ENCODE data around the gene CHCHD6.

DNA sequence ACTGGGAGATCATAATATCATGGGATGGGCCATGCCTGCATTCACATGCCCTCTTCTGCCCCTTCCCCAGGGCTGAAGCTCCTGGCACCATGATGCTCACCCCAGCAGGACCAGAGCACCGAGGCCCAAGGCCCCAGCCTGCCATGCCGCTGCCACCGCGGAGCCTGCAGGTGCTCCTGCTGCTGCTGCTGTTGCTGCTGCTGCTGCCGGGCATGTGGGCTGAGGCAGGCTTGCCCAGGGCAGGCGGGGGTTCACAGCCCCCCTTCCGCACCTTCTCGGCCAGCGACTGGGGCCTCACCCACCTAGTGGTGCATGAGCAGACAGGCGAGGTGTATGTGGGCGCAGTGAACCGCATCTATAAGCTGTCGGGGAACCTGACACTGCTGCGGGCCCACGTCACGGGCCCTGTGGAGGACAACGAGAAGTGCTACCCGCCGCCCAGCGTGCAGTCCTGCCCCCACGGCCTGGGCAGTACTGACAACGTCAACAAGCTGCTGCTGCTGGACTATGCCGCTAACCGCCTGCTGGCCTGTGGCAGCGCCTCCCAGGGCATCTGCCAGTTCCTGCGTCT, 284.5 kb downstream of the CHCHD6 start:
- TF ChIP-seq EZH2 (IDR thresholded peaks at IDR 0.05; ENCODE audit: insufficient read depth, poor library complexity, severe bottlenecking) (no peak), EZH2phosphoT487 (IDR thresholded peaks at IDR 0.05; ENCODE audit: insufficient read depth, low read depth) (no peak)
